ENCODE data around the gene SRPK2. TPM values are rescaled to one million over a fixed set of nuclear protein-coding genes. Genes with fewer than 3 reads are reported as not detected.
"Not testable (repeated sequence)": the region's sequence is repeated elsewhere in the genome, so short reads cannot be mapped to it uniquely, and the experiment has no call there.

SRPK2 gene
- total RNA-seq, 5 donors from 2014 or later (not counting 1 experiment from before 2014, with no cell fraction given): 41.6 to 71.4 (median 46.9) TPM

- Mint-ChIP-seq H3K4me1 (peaks cover 57 to 68% (median 67%) of the 10 kb centered on the region in 3 donors), H3K36me3 (peaks cover 12% of the 10 kb centered on the region), H3K4me3 (no peak overlapping the region), H3K27me3 (no peaks in the 10 kb centered on the region), H3K9me3 (no peaks in the 10 kb centered on the region), H3K27ac (no peak overlapping the region)
- Histone ChIP-seq H3K36me3 (ENCODE audit: control insufficient read depth in 2 of 2, extremely low read depth in 1 of 2, insufficient read depth in 1 of 2, low read length in 1 of 2) (no peaks in the 10 kb centered on the region), H3K4me1 (ENCODE audit: control insufficient read depth in 1 of 2, extremely low read depth in 1 of 2, insufficient read depth in 2 of 2, low read length in 2 of 2) (peaks cover 0 to 26% of the 10 kb centered on the region in 2 experiments), H3K9me3 (no peaks in the 10 kb centered on the region), H3K27me3 (replicated peaks in 1 of 2; ENCODE audit: control insufficient read depth in 2 of 2, extremely low read depth in 1 of 2, insufficient read depth in 2 of 2, low read length in 1 of 2) (no peaks in the 10 kb centered on the region), H3K27ac (ENCODE audit: low read length) (no peak overlapping the region), H3K4me3 (ENCODE audit: control insufficient read depth in 1 of 2, extremely low read depth in 1 of 2, low read length in 1 of 2) (no peak overlapping the region)
- ChIA-PET POLR2A (interaction anchor here in 1 of 2 donors (0.7 kb wide), 1 partner anchor 147 kb away, joined by 3 read pairs; no protein-coding TSS in a partner anchor), CTCF (interaction anchor here in 1 of 2 donors (0.6 kb wide), 1 partner anchor 81 kb away, joined by 3 read pairs; no protein-coding TSS in a partner anchor)
- ATAC-seq (replicated peaks in 1 of 4) (no peak), DNase-seq (no peak)
- WGBS (ENCODE audit: insufficient coverage): no CpG with 5 or more reads among the region's 1 CpG
Measured at GRCh38 chr7:105264707-105265106, 124.0 kb downstream of the SRPK2 start.

GRCh38 chr7:105261689-105262088 lies 127.0 kb downstream of the SRPK2 start:
- ChIA-PET CTCF (interaction anchor here (0.5 to 0.8 kb wide), 3 partner anchors 32 to 822 kb away, joined by 3 to 5 read pairs (median 3); no protein-coding TSS in a partner anchor), POLR2A (interaction anchor here in 1 of 2 donors (0.6 kb wide), 1 partner anchor 42 kb away, joined by 3 read pairs; no protein-coding TSS in a partner anchor)
- no peak overlapping the region for H3K4me3 Mint-ChIP-seq
- peak in 1 of 4 experiments; percentile 20 for ATAC-seq (replicated peaks in 1 of 4)
- H3K4me3 ChIP-seq (ENCODE audit: control insufficient read depth in 1 of 2, extremely low read depth in 1 of 2, low read length in 1 of 2): no peak overlapping the region
- H3K4me1 Mint-ChIP-seq: peaks cover 75 to 81% (median 76%) of the 10 kb centered on the region in 3 donors
- H3K27ac Mint-ChIP-seq: no peak overlapping the region
- H3K9me3 Mint-ChIP-seq: no peaks in the 10 kb centered on the region
- H3K9me3 ChIP-seq: no peaks in the 10 kb centered on the region
- H3K27me3 ChIP-seq (replicated peaks in 1 of 2; ENCODE audit: control insufficient read depth in 2 of 2, extremely low read depth in 1 of 2, insufficient read depth in 2 of 2, low read length in 1 of 2): no peaks in the 10 kb centered on the region
- no CpG with 5 or more reads among the region's 2 CpGs for WGBS (ENCODE audit: insufficient coverage)
- peaks cover 9 to 15% of the 10 kb centered on the region in 2 experiments for H3K4me1 ChIP-seq (ENCODE audit: control insufficient read depth in 1 of 2, extremely low read depth in 1 of 2, insufficient read depth in 2 of 2, low read length in 2 of 2)
- no peak overlapping the region for H3K27ac ChIP-seq (ENCODE audit: low read length)
- DNase-seq: no peak
- no peaks in the 10 kb centered on the region for H3K27me3 Mint-ChIP-seq
- H3K36me3 ChIP-seq (ENCODE audit: control insufficient read depth in 2 of 2, extremely low read depth in 1 of 2, insufficient read depth in 1 of 2, low read length in 1 of 2): no peaks in the 10 kb centered on the region
- H3K36me3 Mint-ChIP-seq: peaks cover 16% of the 10 kb centered on the region

- H3K36me3 Mint-ChIP-seq: peaks cover 19% of the 10 kb centered on the region
- H3K4me1 ChIP-seq (ENCODE audit: control insufficient read depth in 1 of 2, extremely low read depth in 1 of 2, insufficient read depth in 2 of 2, low read length in 2 of 2); CTCF ChIA-PET; H3K27ac ChIP-seq (ENCODE audit: low read length); H3K27ac Mint-ChIP-seq; H3K9me3 ChIP-seq; ATAC-seq (replicated peaks in 1 of 4); H3K4me3 Mint-ChIP-seq; H3K36me3 ChIP-seq (ENCODE audit: control insufficient read depth in 2 of 2, extremely low read depth in 1 of 2, insufficient read depth in 1 of 2, low read length in 1 of 2); H3K4me3 ChIP-seq (ENCODE audit: control insufficient read depth in 1 of 2, extremely low read depth in 1 of 2, low read length in 1 of 2); POLR2A ChIA-PET; DNase-seq; H3K27me3 ChIP-seq (replicated peaks in 1 of 2; ENCODE audit: control insufficient read depth in 2 of 2, extremely low read depth in 1 of 2, insufficient read depth in 2 of 2, low read length in 1 of 2); H3K27me3 Mint-ChIP-seq; H3K9me3 Mint-ChIP-seq: not testable (repeated sequence)
- peaks cover 72 to 83% (median 73%) of the 10 kb centered on the region in 3 donors for H3K4me1 Mint-ChIP-seq
- WGBS (ENCODE audit: insufficient coverage): no CpG with 5 or more reads among the region's 2 CpGs
Measured at GRCh38 chr7:105260201-105260871, 128.4 kb downstream of the SRPK2 start.

- Mint-ChIP-seq H3K4me3 (peak overlapping the region in 1 of 3 donors; percentile 12), H3K4me1 (peaks cover 63 to 77% (median 63%) of the 10 kb centered on the region in 3 donors), H3K36me3 (peaks cover 22% of the 10 kb centered on the region)
- H3K27me3 Mint-ChIP-seq; H3K9me3 ChIP-seq; DNase-seq; H3K27ac Mint-ChIP-seq; CTCF ChIA-PET; H3K4me1 ChIP-seq (ENCODE audit: control insufficient read depth in 1 of 2, extremely low read depth in 1 of 2, insufficient read depth in 2 of 2, low read length in 2 of 2); ATAC-seq (replicated peaks in 1 of 4); H3K36me3 ChIP-seq (ENCODE audit: control insufficient read depth in 2 of 2, extremely low read depth in 1 of 2, insufficient read depth in 1 of 2, low read length in 1 of 2); H3K9me3 Mint-ChIP-seq; H3K27me3 ChIP-seq (replicated peaks in 1 of 2; ENCODE audit: control insufficient read depth in 2 of 2, extremely low read depth in 1 of 2, insufficient read depth in 2 of 2, low read length in 1 of 2); H3K27ac ChIP-seq (ENCODE audit: low read length); POLR2A ChIA-PET; H3K4me3 ChIP-seq (ENCODE audit: control insufficient read depth in 1 of 2, extremely low read depth in 1 of 2, low read length in 1 of 2): not testable (repeated sequence)
Measured at GRCh38 chr7:105258919-105259318, 129.8 kb downstream of the SRPK2 start.

GRCh38 chr7:105257338-105257737 lies 131.4 kb downstream of the SRPK2 start:
- Mint-ChIP-seq H3K4me1 (peaks cover 59 to 77% (median 62%) of the 10 kb centered on the region in 3 donors), H3K27me3 (no peaks in the 10 kb centered on the region), H3K9me3 (no peaks in the 10 kb centered on the region), H3K36me3 (peaks cover 22% of the 10 kb centered on the region), H3K4me3 (peak overlapping the region in 1 of 3 donors; percentile 37), H3K27ac (no peak overlapping the region)
- no peaks in the 10 kb centered on the region for H3K9me3 ChIP-seq
- H3K36me3 ChIP-seq (ENCODE audit: control insufficient read depth in 2 of 2, extremely low read depth in 1 of 2, insufficient read depth in 1 of 2, low read length in 1 of 2): no peaks in the 10 kb centered on the region
- CTCF ChIA-PET: interaction anchor here (0.6 kb wide), 3 partner anchors 37 to 138 kb away, joined by 3 read pairs; no protein-coding TSS in a partner anchor
- POLR2A ChIA-PET: no interaction called here
- DNase-seq (no peak), ATAC-seq (replicated peaks in 1 of 4) (peak in 2 of 4 experiments; percentile 40 to 44)
- no CpG with 5 or more reads among the region's 1 CpG for WGBS (ENCODE audit: insufficient coverage)
- peaks cover 7 to 9% of the 10 kb centered on the region in 2 experiments for H3K4me1 ChIP-seq (ENCODE audit: control insufficient read depth in 1 of 2, extremely low read depth in 1 of 2, insufficient read depth in 2 of 2, low read length in 2 of 2)
- H3K4me3 ChIP-seq (ENCODE audit: control insufficient read depth in 1 of 2, extremely low read depth in 1 of 2, low read length in 1 of 2): no peak overlapping the region
- no peaks in the 10 kb centered on the region for H3K27me3 ChIP-seq (replicated peaks in 1 of 2; ENCODE audit: control insufficient read depth in 2 of 2, extremely low read depth in 1 of 2, insufficient read depth in 2 of 2, low read length in 1 of 2)
- H3K27ac ChIP-seq (ENCODE audit: low read length): no peak overlapping the region

- Mint-ChIP-seq H3K4me3 (peak overlapping the region in 1 of 3 donors; percentile 37), H3K9me3 (no peaks in the 10 kb centered on the region), H3K4me1 (peaks cover 60 to 80% (median 63%) of the 10 kb centered on the region in 3 donors), H3K27ac (no peak overlapping the region), H3K36me3 (peaks cover 22% of the 10 kb centered on the region), H3K27me3 (no peaks in the 10 kb centered on the region)
- Histone ChIP-seq H3K27ac (ENCODE audit: low read length) (no peak overlapping the region), H3K9me3 (no peaks in the 10 kb centered on the region), H3K4me1 (ENCODE audit: control insufficient read depth in 1 of 2, extremely low read depth in 1 of 2, insufficient read depth in 2 of 2, low read length in 2 of 2) (peaks cover 7 to 9% of the 10 kb centered on the region in 2 experiments), H3K36me3 (ENCODE audit: control insufficient read depth in 2 of 2, extremely low read depth in 1 of 2, insufficient read depth in 1 of 2, low read length in 1 of 2) (no peaks in the 10 kb centered on the region), H3K4me3 (ENCODE audit: control insufficient read depth in 1 of 2, extremely low read depth in 1 of 2, low read length in 1 of 2) (no peak overlapping the region), H3K27me3 (replicated peaks in 1 of 2; ENCODE audit: control insufficient read depth in 2 of 2, extremely low read depth in 1 of 2, insufficient read depth in 2 of 2, low read length in 1 of 2) (no peaks in the 10 kb centered on the region)
- POLR2A ChIA-PET: no interaction called here
- CTCF ChIA-PET: no interaction called here
- DNase-seq (no peak), ATAC-seq (replicated peaks in 1 of 4) (no peak)
- WGBS (ENCODE audit: insufficient coverage): 70% methylated on average over 2 of the region's 2 CpGs
Measured at GRCh38 chr7:105256761-105257231, 131.9 kb downstream of the SRPK2 start.
